Stimulated activated CD8-positive, alpha-beta memory T cell treated with anti-CD3 and anti-CD28 coated beads, Interleukin-2, amount 100 ng/mL, for 48 hours (primary cell): ENCODE measurements around the gene EBF3.
A peak's percentile ranks its signal among the peaks of the same experiment; 100 is the strongest.

Experiments used
- DNase-seq, 2 donors: peaks; one replicate each; pipeline ENCODE4 v3.0.0-alpha.2; 2020; ENCODE audit warnings: low read depth in 2 of 2

The EBF3 gene

GRCh38 chr10:129963641-129964501, at the start of gene EBF3:
EBF3 (minus strand) TSS chr10:129964274; CDS start chr10:129963768, 506 bp downstream.
- peak in 1 of 2 donors; percentile 40 for DNase-seq

GRCh38 chr10:130013335-130014262, 49.5 kb upstream of the EBF3 start:
- DNase-seq = no peak

GRCh38 chr10:130012129-130012528, 48.1 kb upstream of the EBF3 start:
- no peak for DNase-seq

GRCh38 chr10:130010653-130011052, 46.6 kb upstream of the EBF3 start:
- DNase-seq = no peak

- DNase-seq = no peak
Measured at GRCh38 chr10:130009228-130009627, 45.2 kb upstream of the EBF3 start.

GRCh38 chr10:130003787-130004613, 39.9 kb upstream of the EBF3 start:
- no peak for DNase-seq

- no peak for DNase-seq
Measured at GRCh38 chr10:130003166-130003565, 39.1 kb upstream of the EBF3 start.

GRCh38 chr10:130002606-130003005, 38.5 kb upstream of the EBF3 start:
- no peak for DNase-seq

- no peak for DNase-seq
Measured at GRCh38 chr10:130000918-130001317, 36.8 kb upstream of the EBF3 start.

- DNase-seq = no peak
Measured at GRCh38 chr10:129999140-129999539, 35.1 kb upstream of the EBF3 start.

- DNase-seq = no peak
Measured at GRCh38 chr10:129993621-129994020, 29.5 kb upstream of the EBF3 start.

GRCh38 chr10:129992356-129992755, 28.3 kb upstream of the EBF3 start:
- DNase-seq = no peak

- DNase-seq = no peak
Measured at GRCh38 chr10:129982825-129983224, 18.8 kb upstream of the EBF3 start.

GRCh38 chr10:129978980-129979379, 14.9 kb upstream of the EBF3 start:
- no peak for DNase-seq

- DNase-seq = no peak
Measured at GRCh38 chr10:129978322-129978721, 14.2 kb upstream of the EBF3 start.

- DNase-seq = no peak
Measured at GRCh38 chr10:129977794-129978193, 13.7 kb upstream of the EBF3 start.

GRCh38 chr10:129973674-129974059, 9.6 kb upstream of the EBF3 start:
- DNase-seq = no peak

GRCh38 chr10:129972966-129973673, 9.0 kb upstream of the EBF3 start:
- no peak for DNase-seq

GRCh38 chr10:129972145-129972965, 8.3 kb upstream of the EBF3 start:
- DNase-seq = no peak
